ENCODE measurements around the gene PFDN6.

Gene PFDN6

DNA sequence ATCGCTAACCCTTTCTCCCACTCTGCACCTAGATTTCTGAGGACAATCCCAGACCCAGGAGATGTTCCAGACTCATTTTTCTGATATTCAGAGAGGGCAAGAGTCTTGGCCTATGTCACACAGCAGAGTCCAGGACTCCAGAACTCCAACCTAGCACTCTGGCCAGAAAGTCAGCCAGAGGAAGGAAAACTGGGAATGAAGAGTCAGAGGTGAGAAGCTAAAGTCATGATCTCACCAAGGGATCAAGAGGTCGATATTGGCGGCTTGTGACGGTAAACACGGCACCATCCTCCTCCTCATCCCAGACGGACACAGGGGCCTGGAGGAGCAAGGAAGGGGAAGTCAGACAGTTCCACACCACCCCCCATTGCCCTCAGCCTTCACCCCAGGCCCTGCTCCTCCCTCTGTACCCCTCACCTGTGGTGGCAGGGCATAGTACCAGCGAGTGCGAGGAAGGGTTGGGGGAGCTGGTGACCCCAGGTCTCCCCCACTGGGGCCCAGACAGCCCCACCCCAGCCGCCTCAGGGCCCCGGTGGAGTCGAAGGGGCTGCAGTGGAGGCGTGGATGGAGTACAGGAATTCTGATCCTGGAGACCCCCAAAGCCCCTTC, 7.5 kb downstream of the PFDN6 start:
- no peak for DNase-seq

DNA sequence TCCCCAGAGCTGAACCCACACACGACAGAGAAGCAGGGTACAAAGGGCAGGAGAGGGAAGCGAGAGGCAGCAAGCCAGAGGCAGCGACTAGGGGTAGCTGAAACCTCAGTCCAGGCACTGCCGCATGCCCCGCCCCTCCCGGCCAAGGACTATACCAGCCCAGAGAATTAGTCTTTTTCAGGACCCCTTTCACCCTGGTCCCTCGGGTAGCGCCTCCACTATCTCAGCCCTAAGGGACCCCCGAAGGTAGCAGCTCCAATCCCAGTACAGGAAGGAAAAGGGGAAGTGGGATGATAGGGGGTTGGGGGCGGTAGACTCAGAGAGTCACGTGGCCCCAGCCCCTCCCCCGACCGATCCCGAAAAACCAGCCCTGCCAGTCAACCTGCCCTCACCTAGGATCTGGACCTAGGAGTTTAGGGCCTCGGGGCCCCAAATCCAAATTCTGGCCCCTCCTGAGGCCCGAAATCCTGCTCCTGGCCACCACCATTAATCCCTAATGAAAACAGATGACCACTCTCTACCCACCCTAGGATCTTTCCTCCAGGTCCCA, 8.1 kb downstream of the PFDN6 start:
- no peak for DNase-seq

DNA sequence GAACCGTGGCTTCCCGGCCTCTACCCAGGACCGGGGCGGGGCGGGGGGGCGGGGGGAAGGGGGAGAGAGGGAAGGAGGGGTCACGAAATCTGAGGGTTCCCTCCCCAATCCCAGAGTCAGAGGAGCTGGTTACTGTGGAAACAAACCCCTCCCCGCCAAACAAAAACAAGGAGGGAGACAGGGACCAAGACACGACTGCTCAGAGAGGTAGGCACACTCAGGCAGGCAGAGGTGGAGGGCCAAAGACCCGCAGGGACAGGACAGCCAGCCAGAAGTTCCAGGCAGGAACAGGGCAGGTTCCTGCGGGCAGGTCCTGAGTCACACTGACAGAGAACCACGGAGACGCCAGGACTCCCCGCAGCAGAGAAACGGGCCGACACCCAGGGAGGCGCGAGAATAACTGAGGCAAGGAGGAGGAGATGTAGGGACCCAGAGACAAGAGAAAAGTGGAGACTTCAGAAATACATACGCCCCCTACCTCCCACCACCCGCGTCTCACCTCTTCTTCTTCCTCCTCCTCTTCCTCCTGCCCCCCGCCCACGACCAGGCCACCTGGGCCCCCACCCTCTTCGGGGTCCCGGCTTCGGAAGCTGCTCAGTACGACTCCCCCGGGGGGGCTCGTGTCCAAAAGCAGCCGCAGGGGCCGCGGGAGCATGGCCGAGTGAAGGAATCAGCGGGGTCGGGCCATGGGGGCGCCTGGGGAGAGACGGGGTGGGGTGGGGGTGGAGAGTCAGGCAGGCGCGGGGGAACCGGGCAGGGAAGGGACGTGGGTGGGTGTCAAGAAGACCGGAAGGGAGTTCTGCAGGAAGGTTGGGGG, 8.8 kb downstream of the PFDN6 start:
- DNase-seq: no peak

DNA sequence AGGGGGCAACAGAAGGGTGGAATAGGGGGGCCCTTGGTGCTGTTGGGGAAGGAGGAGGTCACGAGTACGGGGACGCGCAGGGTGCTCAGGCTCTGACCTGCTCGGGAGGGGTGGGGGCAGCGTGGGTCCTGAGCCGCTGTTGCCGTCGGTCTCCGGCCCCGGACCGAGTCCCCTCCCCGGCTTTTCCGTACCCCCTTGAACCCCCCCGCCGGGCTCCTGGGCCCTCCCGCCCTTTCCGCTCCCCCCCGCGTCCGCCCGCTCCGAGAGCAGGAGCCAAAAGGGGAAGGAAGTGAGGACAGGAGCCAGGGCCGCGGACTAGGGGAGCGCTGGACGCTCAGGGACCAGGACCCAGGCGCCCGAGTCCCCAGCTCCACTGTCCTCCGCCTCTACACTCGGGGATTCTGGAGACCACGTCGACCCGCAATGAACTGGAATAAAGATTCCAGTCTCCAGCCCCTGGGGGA, 9.4 kb downstream of the PFDN6 start, which contains the start of gene RGL2:
RGL2 (minus strand) TSS at position 170 of the 464 bp plus-strand sequence. CDS start 332 bp downstream, outside the sequence.
- peak; percentile 53 for DNase-seq

DNA sequence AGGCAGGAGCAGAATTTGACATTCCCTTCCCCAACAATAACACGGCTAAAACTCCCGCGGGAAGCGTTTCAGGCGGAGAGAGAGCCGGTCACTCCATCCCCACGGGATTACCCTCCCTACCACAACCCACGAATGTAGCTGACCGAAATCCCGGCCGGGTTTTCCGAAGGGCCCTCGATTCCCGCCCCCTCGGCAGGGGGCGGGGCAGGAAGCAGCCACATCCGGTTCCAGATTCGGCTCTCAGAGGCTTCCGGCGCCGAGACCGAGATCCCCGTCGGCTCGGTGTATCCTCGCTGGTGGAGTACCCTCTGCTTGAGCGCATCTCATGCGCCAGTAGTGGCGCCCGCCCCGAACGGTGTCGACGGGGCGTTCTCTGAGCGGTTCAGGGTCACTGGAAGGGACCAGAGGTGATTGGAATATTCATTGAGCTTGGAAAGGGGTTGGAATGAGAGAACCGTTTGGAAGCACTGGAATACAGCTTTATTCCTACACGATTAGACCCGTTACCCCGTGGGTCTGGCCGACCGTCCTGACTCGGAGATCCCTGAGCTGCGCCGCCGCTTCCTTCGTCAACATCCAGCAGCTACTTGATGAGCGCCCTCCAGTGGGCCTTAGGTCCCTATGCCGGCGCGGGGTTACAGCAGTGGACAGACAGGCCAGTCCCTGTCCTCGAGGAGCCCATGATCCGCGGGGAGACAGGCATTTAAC, 10.0 kb downstream of the PFDN6 start:
- DNase-seq: peak; percentile 88

DNA sequence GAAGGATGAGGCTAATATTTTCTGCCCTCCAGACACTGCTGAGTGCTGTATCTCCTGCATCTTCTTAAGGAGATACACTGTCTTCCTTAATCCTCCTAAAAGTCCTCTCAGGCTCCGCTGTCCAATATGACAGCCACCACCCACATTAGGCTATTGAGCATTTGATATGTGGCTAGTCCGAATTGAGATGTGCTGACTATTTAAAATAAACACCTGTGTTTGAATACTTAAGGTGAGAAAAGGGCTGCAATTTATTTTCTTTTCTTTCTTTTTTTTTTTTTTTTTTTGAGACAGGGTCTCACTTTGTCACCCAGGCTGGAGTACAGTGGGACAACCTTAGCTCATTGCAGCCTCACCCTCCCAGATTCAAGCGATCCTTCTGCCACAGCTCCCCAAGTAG, 12.5 kb downstream of the PFDN6 start:
- DNase-seq: no peak

DNA sequence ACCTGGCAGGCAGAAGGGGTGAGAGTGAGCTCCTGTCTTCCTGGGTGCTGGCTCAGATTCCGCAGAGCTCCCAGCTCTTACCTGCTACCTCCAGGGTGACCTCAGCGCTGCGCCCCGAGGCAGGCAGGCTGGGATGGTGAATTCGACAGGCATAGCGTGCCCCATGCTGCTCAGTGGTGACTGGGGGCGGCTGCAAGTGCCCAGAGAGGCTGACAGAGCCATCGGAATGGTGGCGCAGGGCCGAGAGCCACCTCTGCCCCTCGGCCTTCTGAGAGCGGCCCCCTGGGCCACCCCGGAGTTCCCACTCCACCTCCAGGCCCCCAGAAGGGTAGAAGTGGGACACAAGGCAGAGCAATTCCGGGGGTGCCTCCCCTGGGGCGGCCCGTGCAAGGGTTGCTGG, 14.8 kb downstream of the PFDN6 start:
- no peak for DNase-seq

DNA sequence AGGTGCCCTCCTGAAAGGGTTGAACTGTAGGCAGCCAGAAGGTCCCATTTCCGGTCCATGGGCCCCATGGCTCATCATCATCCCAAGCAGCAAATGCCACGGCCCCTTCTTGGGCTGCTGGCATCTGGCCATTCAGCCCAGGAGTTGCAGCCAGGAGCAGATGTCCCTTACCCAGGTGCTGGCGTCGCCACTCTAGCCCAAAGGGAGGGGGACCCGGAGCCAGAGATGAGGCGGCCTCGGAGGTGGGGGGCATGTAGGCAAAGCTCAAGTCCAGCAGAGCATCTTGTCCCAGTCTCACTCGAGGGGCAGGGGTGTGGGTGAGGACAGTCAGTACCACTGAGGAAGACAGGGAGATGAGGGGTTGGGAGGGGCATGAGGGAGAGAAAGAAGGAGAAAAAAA, 15.7 kb downstream of the PFDN6 start:
- DNase-seq: no peak

DNA sequence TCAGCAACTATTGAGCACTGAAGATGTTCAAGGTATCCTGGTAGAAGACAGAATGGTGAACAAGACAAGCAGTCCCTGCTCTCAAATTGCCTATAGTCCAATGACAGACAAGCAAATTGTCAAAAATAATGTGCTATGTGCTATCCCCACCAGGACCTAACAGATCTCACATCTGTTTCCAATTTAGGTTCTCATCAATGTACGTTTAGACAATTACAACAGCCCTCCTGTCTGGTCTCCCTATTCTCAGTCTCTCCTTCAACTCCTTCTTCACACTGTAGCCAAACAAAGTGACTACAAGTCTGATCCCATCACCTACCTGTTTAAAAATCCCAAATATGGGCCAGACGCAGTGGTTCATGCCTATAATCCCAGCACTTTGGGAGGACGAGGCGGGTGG, 17.0 kb downstream of the PFDN6 start:
- no peak for DNase-seq

DNA sequence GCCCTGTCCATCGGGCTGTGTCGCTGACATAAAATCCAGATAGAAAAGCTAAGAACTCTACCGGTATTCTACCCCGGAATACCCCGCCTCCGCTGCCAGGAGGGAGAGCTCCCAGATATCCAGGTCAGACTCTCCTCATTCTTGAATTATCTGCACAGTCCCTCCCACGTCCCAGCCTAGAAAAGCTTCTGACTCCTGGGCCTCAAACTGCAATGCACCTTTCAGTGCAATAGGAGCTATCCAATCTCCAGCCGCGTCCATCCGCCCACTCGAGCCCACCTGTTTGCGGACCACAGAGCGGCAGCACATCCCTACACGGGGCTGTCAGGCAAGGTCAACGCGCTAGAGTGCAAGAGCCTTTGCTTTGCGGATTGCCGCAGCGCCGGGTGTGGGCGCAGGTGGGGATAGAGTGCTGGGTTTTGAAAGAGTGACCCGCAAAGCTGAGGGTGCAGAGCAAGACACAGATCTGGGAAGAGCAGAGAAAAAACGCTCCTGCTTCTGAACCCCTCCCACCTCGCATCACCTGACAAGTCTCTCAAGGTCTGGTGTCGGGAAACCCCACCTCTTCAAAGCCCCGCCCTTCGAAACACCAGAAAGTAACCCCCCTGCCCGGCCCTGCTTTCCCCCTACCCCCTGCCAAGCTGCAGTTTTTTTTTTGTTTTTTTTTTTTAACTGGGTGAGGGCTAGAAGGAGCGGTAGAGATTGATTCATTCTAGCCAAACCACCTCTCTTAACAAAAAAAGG, 23.1 kb downstream of the PFDN6 start:
- peak; percentile 23 for DNase-seq

DNA sequence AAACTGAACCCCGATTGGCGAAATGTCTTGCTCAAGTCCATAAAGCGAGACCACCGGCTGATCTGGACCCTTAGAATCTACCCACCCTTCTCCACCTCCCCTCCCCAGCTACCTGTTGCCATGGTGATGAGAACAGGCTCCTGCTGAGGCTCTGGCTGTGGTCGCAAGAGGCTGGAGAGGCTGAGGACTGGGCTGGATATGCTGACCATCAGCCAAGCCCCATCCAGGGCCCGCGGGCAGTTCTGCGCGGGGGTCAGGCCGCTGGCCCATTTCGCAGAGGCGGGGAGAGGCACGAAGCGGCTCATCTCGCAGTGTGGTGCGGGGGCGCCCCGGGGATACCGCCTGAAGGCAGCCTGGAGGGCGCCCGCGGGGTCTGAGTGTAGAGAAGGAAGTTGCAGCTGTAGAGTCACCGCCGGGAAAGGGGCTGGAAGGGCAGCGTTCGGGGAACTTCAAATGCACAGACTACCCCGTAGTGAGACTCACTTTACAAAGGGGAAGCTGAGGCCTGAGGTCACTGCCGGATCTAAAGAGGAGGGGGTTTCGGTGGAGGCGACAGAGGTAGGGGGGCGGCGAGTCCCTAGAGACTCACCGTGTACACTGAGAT, 23.8 kb downstream of the PFDN6 start:
- no peak for DNase-seq

DNA sequence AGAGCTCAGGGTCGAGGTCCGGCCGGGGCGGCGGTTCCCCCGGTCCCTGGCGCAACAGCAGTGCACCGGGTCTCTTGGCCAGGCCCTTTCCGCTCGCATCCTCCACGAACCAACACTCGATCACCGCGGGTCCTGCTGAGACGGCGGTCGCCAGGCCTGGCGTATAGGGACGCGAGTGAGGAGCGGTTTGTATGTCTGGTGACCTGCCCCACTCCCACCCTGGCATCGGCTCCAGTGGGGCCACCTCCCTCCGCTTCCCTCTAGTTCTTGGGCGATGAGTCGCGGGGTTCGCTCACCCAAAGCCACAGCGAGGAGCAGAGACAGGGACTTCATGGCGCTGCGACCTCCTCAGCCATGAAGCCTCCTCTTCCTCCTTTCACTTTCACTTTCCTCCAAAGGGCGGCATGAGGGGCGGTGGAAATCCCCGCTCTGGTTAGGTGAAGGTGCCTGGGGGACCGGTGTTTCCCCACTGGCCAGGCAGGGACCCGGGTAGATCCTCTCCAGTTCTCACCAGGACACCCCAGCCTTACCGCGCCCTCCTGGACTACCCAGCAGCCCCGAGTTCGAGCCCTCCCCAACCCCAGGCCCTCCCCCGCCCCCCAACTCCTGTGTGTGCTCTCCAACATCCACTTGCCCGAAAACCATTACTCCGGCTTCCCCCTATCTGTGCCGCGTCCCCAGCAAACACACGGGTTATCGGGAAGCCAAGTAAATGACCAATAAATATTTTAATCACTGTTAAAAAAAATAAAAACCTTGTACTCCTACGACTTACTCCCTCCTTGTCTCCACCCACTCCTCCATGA, 24.5 kb downstream of the PFDN6 start, which contains the start of gene TAPBP:
TAPBP (minus strand) TSS at position 370 of the 806 bp plus-strand sequence; CDS start at position 333, 37 bp downstream.
- DNase-seq: peak; percentile 51

DNA sequence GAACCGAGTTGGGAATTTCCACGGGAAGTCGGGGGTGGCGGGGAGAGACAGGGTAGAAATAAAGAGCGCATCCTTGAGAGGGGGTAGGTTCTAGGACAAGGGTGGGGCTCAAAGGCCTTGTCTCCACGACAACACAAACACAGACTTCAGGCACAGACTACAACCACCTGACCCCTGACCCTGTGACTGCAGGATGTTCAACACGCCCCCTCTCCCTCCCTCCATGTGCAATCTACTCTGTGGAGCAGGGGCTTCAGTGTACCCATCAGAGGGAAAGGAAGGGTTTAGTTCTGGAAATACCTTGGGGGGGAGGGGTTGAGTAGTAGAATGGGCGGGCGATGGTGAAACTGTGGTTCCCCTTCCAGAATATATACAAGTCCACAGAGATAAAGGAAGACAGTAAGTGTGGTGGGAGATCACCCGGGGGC, 25.1 kb downstream of the PFDN6 start:
- no peak for DNase-seq

DNA sequence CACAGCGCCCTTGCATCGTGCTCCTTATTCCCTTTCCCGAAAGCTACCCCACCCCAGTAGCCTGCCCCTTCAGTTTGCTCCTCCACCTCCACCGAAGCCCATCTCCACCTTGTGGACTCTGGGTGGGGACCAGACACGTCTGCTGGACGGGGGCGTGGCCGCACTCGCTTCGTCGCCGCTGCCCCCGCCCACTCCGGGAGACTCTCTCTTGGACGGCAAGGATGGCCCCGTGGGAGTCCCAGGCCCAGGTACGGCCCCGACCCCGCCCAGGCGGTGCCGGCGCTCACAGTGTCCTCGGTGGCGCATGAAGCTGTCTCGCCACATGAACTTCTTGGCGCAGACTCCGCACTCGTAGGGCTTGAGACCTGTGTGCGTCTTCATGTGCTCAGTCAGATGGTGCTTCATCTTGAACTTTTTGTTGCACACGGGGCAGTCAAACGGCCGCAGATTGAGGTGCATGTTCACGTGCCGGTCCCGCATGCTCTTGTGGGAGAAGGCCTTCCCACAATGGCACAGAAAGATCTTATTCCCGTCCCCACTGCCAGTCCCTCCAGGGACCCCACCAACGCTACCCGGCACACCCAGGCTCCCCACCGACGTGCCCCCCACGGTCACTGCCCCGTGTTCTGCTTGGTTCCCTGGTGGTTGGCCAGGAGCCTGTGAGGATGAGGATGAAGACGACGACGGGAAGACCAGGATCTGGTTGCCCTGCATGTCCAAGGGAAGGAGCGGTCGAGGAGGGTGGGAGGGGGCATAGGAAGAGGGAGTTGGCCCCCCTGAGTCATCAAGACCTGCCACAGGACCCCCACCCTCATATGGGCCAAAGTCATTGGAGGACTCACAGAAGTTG, 25.8 kb downstream of the PFDN6 start:
- DNase-seq: no peak

DNA sequence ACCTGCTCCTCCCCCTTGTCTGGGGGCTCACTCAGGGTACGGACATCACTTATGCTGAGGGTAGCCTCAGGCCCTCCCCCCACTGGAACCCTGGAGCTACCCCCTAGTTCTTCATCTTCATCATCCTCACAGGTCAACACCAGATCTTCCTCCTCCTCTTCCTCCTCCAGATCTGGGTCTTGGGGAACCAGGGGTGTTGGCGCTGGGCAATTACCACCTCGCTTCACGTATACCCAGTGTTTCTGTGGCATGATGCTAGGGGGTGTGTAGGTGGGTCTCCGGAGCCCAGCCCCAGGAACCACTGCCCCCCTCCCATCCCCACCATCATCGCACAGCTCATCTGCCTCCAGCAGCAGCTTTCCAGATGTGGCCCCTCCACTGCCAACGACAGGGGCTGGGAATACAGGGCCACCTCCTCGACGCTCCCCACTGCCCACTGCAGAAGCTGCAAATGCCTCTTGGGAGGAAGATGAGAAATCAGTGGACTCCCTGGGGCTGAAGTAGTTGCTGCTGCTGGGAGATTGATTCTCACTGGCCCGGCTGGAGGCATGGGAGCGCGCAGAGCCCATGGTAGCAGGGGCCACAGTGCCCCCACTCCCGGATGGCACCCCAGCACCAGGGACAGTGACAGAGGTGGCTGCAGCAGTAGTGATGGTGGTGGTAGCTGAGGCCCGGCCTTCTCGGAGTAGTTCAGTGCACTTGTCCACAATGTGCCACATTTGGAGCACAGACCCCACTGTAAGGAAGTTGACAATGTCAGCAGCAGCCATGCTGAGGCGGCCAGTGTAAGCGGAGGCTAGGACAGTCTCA, 26.6 kb downstream of the PFDN6 start:
- DNase-seq: no peak

DNA sequence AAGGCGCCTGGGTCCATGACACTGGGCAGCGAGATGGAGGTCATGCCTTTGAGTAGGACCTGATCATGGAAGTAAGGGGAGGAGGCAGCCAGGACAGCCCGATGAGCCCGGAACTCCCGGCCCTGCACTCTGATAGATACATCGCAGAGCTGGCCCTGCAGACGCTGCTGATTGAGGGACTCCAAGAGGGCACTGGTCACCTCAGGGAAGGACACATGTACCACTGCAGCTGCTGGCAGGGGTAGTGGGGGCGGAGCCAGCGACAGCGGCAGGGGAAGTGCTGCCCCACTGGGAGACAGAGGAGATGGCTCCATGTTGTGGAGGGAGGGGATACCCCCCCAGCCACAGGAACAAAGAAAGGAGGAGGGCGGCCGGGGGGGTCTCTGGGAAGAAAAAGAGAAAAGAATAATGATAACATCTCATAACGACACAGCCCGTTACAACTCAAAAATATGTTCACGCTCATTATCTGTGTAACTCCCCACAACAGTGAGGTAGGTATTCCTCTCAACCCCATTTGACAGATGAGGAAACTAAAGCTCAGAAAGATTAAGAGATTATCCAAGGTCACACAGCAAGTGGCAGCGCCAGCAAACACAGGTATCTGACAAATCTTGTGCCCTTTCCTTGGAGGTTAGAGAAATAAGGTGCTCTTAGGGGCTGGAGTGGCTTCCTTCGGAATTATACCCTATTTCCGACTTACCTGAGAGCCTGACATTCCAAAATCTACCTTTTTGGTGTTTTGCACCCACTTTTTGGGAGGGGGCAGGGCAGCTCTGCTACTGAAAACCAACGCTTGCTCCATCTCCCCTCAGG, 27.4 kb downstream of the PFDN6 start:
- DNase-seq: no peak

DNA sequence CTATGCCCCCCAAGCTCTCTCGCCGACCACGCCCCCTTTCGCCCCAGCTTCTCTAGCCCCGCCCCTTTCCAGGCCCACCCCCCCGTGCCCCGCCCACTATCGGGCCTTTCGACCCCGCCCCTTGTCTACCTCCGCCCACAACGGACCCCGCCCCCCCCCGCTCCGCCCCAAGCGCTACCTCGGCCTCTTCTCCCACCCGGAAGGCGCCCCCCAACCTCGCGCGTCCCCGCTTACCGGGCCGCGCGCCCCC, 27.9 kb downstream of the PFDN6 start:
- DNase-seq: no peak

DNA sequence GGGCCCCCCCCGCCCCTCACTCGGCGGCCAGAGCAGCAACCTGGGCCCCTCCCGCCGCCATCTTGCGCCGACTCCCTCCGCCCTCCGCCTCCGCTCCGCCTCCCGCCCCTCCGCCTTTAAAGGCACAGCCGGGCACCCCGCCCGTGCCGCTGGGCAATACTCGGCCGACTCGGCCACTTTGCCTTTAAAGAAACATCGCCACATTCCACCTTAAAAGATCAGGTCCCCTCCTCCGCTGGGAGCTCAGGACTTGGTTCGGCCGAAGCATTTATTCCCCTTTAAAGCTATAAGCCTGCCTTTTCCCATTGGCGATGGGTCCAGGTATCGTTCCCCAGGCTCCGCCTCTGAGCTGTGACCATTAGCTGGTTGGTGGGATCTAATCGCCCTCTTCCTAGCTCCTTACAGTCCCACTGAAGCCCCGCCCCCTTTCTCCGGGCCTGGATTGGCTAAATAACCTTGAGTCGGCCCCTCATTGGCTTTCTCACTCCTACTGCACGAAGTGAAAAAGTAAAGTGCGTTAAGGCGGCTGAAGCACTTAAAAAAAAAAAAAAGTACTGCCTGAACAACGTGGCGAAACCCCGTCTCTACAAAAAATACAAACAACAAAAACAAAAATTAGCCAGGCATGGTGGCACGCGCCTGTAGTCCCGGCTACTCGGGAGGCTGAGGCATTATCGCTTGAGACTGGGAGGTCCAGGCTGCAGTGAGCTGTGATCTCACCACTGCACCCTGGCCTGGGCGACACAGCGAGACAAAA, 28.4 kb downstream of the PFDN6 start, which contains the start of gene ZBTB22:
ZBTB22 (minus strand) TSS at position 76 of the 757 bp plus-strand sequence. CDS start 828 bp downstream, outside the sequence.
- peak; percentile 84 for DNase-seq
